Activated CD4-positive, alpha-beta memory T cell treated with anti-CD3 and anti-CD28 coated beads for 36 hours (primary cell): Measurements from ENCODE around the gene ATP10A. TPM values are rescaled to one million over a fixed set of nuclear protein-coding genes. Genes with fewer than 3 reads are reported as not detected.

Experiments used
- CTCF ChIA-PET: fragments of 350-600 bp; sonication (Branson Sonifier 250); formaldehyde crosslinking; loops from one replicate; lab custom pipeline; 2021; ENCODE audit warnings: antibody characterized with exemption, inconsistent platforms; lab: Charles Lee
- POLR2A ChIA-PET: fragments of 350-600 bp; sonication (Branson Sonifier 250); formaldehyde crosslinking; loops from one replicate; lab custom pipeline; 2021; ENCODE audit warnings: antibody characterized with exemption; lab: Charles Lee
- DNase-seq: peaks from one replicate; pipeline ENCODE4 v3.0.0-alpha.2; 2020
- H3K27ac Mint-ChIP-seq: one replicate; pipeline ENCODE4 v1.8.0; 2021; ENCODE audit warnings: mixed read lengths
- H3K27me3 Mint-ChIP-seq: one replicate; pipeline ENCODE4 v1.8.0; 2021; ENCODE audit warnings: mixed read lengths
- H3K36me3 Mint-ChIP-seq: one replicate; pipeline ENCODE4 v1.8.0; 2021; ENCODE audit warnings: mixed read lengths
- H3K4me1 Mint-ChIP-seq: one replicate; pipeline ENCODE4 v1.8.0; 2021; ENCODE audit warnings: low read depth, mixed read lengths
- H3K4me3 Mint-ChIP-seq: one replicate; pipeline ENCODE4 v1.8.0; 2021; ENCODE audit warnings: mild to moderate bottlenecking, mixed read lengths
- H3K9me3 Mint-ChIP-seq: one replicate; pipeline ENCODE4 v1.8.0; 2021; ENCODE audit warnings: mixed read lengths
- intact Hi-C: fragments of 100-400 bp; cut with micrococcal nuclease; formaldehyde crosslinking; loops from one replicate; pipeline ENCODE4 v1.15.1; 2023
- total RNA-seq, 2 experiments: library from RNA; stranded (reverse); gene quantifications; one replicate each; pipeline ENCODE4 v1.2.3, GENCODE V29; 2021

ATP10A gene
- total RNA-seq, 2 experiments from 2014 or later: 15.9 to 17.2 TPM

GRCh38 chr15:25735550-25736384, 127.4 kb downstream of the ATP10A start:
- Mint-ChIP-seq H3K4me1 (peaks cover 13% of the 10 kb centered on the region), H3K36me3 (no peaks in the 10 kb centered on the region), H3K4me3 (no peak overlapping the region), H3K9me3 (no peaks in the 10 kb centered on the region), H3K27me3 (no peaks in the 10 kb centered on the region), H3K27ac (no peak overlapping the region)
- CTCF ChIA-PET: no interaction called here
- POLR2A ChIA-PET: no interaction called here
- no peak for DNase-seq
- intact Hi-C loops: no loop called here

- Mint-ChIP-seq H3K27me3 (no peaks in the 10 kb centered on the region), H3K4me1 (peaks cover 5% of the 10 kb centered on the region), H3K9me3 (no peaks in the 10 kb centered on the region), H3K4me3 (no peak overlapping the region), H3K27ac (no peak overlapping the region), H3K36me3 (no peaks in the 10 kb centered on the region)
- ChIA-PET CTCF (no interaction called here), POLR2A (no interaction called here)
- no peak for DNase-seq
- intact Hi-C loops: no loop called here
These were observed 128.3 kb downstream of the ATP10A start for GRCh38 chr15:25734680-25735355.

- ChIA-PET POLR2A (no interaction called here), CTCF (no interaction called here)
- Mint-ChIP-seq H3K4me1 (no peaks in the 10 kb centered on the region), H3K9me3 (no peaks in the 10 kb centered on the region), H3K4me3 (no peak overlapping the region), H3K36me3 (no peaks in the 10 kb centered on the region), H3K27me3 (no peaks in the 10 kb centered on the region), H3K27ac (no peak overlapping the region)
- DNase-seq: no peak
- intact Hi-C loops: no loop called here
These were observed 129.1 kb downstream of the ATP10A start for GRCh38 chr15:25733856-25734679.

GRCh38 chr15:25733036-25733855, 129.9 kb downstream of the ATP10A start:
- intact Hi-C loops: no loop called here
- Mint-ChIP-seq H3K4me1 (no peaks in the 10 kb centered on the region), H3K27ac (no peak overlapping the region), H3K27me3 (no peaks in the 10 kb centered on the region), H3K36me3 (no peaks in the 10 kb centered on the region), H3K9me3 (no peaks in the 10 kb centered on the region), H3K4me3 (no peak overlapping the region)
- ChIA-PET CTCF (no interaction called here), POLR2A (no interaction called here)
- no peak for DNase-seq

- no peaks in the 10 kb centered on the region for H3K9me3 Mint-ChIP-seq
These were observed 130.9 kb downstream of the ATP10A start for GRCh38 chr15:25732191-25732590.

GRCh38 chr15:25731411-25731810, 131.7 kb downstream of the ATP10A start:
- intact Hi-C loops: no loop called here
- Mint-ChIP-seq H3K4me3 (no peak overlapping the region), H3K4me1 (no peaks in the 10 kb centered on the region), H3K27ac (no peak overlapping the region), H3K27me3 (no peaks in the 10 kb centered on the region), H3K9me3 (no peaks in the 10 kb centered on the region), H3K36me3 (peaks cover 3% of the 10 kb centered on the region)
- POLR2A ChIA-PET: no interaction called here
- CTCF ChIA-PET: no interaction called here
- DNase-seq: no peak

More at GRCh38 chr15:25732191-25732590, 130.9 kb downstream of the ATP10A start:
- H3K27ac Mint-ChIP-seq: no peak overlapping the region
- intact Hi-C loops: no loop called here
- H3K4me1 Mint-ChIP-seq: no peaks in the 10 kb centered on the region
- no peaks in the 10 kb centered on the region for H3K27me3 Mint-ChIP-seq
- H3K4me3 Mint-ChIP-seq: no peak overlapping the region
- peaks cover 3% of the 10 kb centered on the region for H3K36me3 Mint-ChIP-seq
- ChIA-PET POLR2A (no interaction called here), CTCF (no interaction called here)
- no peak for DNase-seq

GRCh38 chr15:25730918-25731317, 132.2 kb downstream of the ATP10A start:
- POLR2A ChIA-PET: no interaction called here
- intact Hi-C loops: no loop called here
- H3K4me1 Mint-ChIP-seq: no peaks in the 10 kb centered on the region

GRCh38 chr15:25728816-25729215, 134.3 kb downstream of the ATP10A start:
- Mint-ChIP-seq H3K27me3 (no peaks in the 10 kb centered on the region), H3K27ac (no peak overlapping the region), H3K9me3 (no peaks in the 10 kb centered on the region), H3K4me3 (no peak overlapping the region), H3K36me3 (peaks cover 6% of the 10 kb centered on the region), H3K4me1 (no peaks in the 10 kb centered on the region)
- ChIA-PET POLR2A (no interaction called here), CTCF (no interaction called here)
- no peak for DNase-seq
- intact Hi-C loops: no loop called here

More at GRCh38 chr15:25730918-25731317, 132.2 kb downstream of the ATP10A start:
- no peak overlapping the region for H3K4me3 Mint-ChIP-seq
- H3K27me3 Mint-ChIP-seq: no peaks in the 10 kb centered on the region
- peaks cover 3% of the 10 kb centered on the region for H3K36me3 Mint-ChIP-seq
- H3K9me3 Mint-ChIP-seq: no peaks in the 10 kb centered on the region
- H3K27ac Mint-ChIP-seq: no peak overlapping the region
- DNase-seq: no peak
- CTCF ChIA-PET: no interaction called here

- no peak overlapping the region for H3K4me3 Mint-ChIP-seq
- H3K4me1 Mint-ChIP-seq: no peaks in the 10 kb centered on the region
- ChIA-PET CTCF (interaction anchor here (1.4 kb wide), 1 partner anchor 206 kb away, joined by 4 read pairs; no protein-coding TSS in a partner anchor), POLR2A (no interaction called here)
- intact Hi-C loops: no loop called here
- H3K9me3 Mint-ChIP-seq: no peaks in the 10 kb centered on the region
- H3K27ac Mint-ChIP-seq: no peak overlapping the region
- peaks cover 6% of the 10 kb centered on the region for H3K36me3 Mint-ChIP-seq
- DNase-seq: no peak
- H3K27me3 Mint-ChIP-seq: no peaks in the 10 kb centered on the region
These were observed 135.1 kb downstream of the ATP10A start for GRCh38 chr15:25727867-25728600.

GRCh38 chr15:25727116-25727515, 136.0 kb downstream of the ATP10A start:
- H3K27me3 Mint-ChIP-seq: no peaks in the 10 kb centered on the region
- ChIA-PET CTCF (interaction anchor here (1.4 kb wide), 1 partner anchor 207 kb away, joined by 4 read pairs; no protein-coding TSS in a partner anchor), POLR2A (no interaction called here)
- no peak overlapping the region for H3K4me3 Mint-ChIP-seq
- peaks cover 7% of the 10 kb centered on the region for H3K36me3 Mint-ChIP-seq
- intact Hi-C loops: no loop called here
- no peak for DNase-seq
- no peaks in the 10 kb centered on the region for H3K4me1 Mint-ChIP-seq
- no peaks in the 10 kb centered on the region for H3K9me3 Mint-ChIP-seq
- no peak overlapping the region for H3K27ac Mint-ChIP-seq

- ChIA-PET POLR2A (no interaction called here), CTCF (no interaction called here)
- no peaks in the 10 kb centered on the region for H3K4me1 Mint-ChIP-seq
- peaks cover 8% of the 10 kb centered on the region for H3K36me3 Mint-ChIP-seq
- no peak overlapping the region for H3K4me3 Mint-ChIP-seq
- H3K27me3 Mint-ChIP-seq: no peaks in the 10 kb centered on the region
- intact Hi-C loops: no loop called here
- no peak for DNase-seq
- no peaks in the 10 kb centered on the region for H3K9me3 Mint-ChIP-seq
- H3K27ac Mint-ChIP-seq: no peak overlapping the region
These were observed 137.4 kb downstream of the ATP10A start for GRCh38 chr15:25725758-25726157.
